Measurements from ENCODE around the gene WDR74. TPM values are rescaled to one million over a fixed set of nuclear protein-coding genes. Genes with fewer than 3 reads are reported as not detected.
A peak's percentile ranks its signal among the peaks of the same experiment; 100 is the strongest.

Gene WDR74
- total and polyA plus RNA-seq, 9 of the 15 experiments (the other 6 are each of a cell fraction or from before 2014, with no cell fraction given): 32.7 to 210 (median 114) TPM

- TF ChIP-seq ZBTB1 (CRISPR knock-in tag; IDR thresholded peaks at IDR 0.05; ENCODE audit: borderline replicate concordance, low read depth) (0 out of 2 replicates have a peak, but pooled peaks have one; percentile 17), MTA1 (IDR thresholded peaks at IDR 0.05; ENCODE audit: borderline replicate concordance) (no peak), VEZF1 (CRISPR knock-in tag; IDR thresholded peaks at IDR 0.05) (peak; percentile 97), PHB (CRISPR knock-in tag; IDR thresholded peaks at IDR 0.05) (no peak), ZBTB5 (IDR thresholded peaks at IDR 0.05) (no peak), ARID3B (CRISPR knock-in tag; IDR thresholded peaks at IDR 0.05; ENCODE audit: borderline replicate concordance) (no peak), ASH1L (IDR thresholded peaks at IDR 0.05; ENCODE audit: borderline replicate concordance, low read depth, partially characterized antibody) (no peak), ZNF764 (CRISPR knock-in tag; IDR thresholded peaks at IDR 0.05; ENCODE audit: low read depth) (no peak), ZNF143 (CRISPR knock-in tag; IDR thresholded peaks at IDR 0.05) (no peak), HMG20A (CRISPR knock-in tag; conservative IDR thresholded peaks at IDR 0.05) (no peak), ZNF511 (CRISPR knock-in tag; IDR thresholded peaks at IDR 0.05) (no peak), NFYB (IDR thresholded peaks at IDR 0.05; ENCODE audit: extremely low read depth, insufficient read length) (no peak), TEAD2 (tag; IDR thresholded peaks at IDR 0.05) (no peak), CBX3 (IDR thresholded peaks at IDR 0.05; ENCODE audit: borderline replicate concordance in 1 of 2, low read length in 2 of 2) (no peak), FOXP1 (CRISPR knock-in tag; IDR thresholded peaks at IDR 0.05) (no peak), ELK1 (CRISPR knock-in tag; IDR thresholded peaks at IDR 0.05) (no peak)
Observed at GRCh38 chr11:62881579-62882430, 42.4 kb upstream of the WDR74 start (continued).

All from K562 (cell line).